ENCODE measurements around the gene PRRX1.

DNA sequence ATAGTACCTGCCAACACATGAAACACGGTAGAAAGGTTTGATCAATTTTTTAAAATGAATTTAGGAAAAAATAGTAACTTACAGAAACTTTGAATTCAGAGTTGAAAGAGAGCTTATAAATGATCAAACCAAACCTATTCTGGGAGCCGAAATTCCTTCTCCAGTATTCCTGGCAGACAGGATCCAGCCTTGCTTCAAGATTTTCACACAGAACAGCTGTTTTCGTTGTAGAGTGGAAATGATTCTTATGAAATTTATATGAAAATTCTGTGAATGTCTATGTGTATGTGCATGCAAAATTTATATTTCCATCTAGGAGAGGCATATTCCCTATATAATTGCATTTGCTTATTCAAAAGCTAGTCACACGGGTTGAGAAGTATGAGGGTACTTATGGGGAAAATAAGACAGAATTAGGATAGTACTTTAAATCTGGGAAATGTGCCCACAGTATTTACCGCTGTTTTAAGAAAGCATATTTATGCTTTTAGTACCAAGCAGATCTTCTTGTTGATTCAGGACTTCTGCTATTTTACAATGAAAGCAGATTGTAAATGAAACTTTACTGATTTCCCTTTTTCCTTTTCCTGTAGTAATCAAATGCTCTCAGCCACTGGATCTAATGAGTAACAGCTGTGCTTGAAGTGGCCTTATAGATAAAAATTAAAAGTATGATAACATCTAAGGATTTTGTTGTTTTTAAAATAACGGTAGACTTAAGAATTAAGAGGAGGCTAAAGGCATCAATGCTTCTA, 30.4 kb downstream of the PRRX1 start:
- no peak for TF ChIP-seq POLR2A (IDR thresholded peaks at IDR 0.05; ENCODE audit: extremely low read depth, insufficient read length)
- TF ChIP-seq, protein P1, sequence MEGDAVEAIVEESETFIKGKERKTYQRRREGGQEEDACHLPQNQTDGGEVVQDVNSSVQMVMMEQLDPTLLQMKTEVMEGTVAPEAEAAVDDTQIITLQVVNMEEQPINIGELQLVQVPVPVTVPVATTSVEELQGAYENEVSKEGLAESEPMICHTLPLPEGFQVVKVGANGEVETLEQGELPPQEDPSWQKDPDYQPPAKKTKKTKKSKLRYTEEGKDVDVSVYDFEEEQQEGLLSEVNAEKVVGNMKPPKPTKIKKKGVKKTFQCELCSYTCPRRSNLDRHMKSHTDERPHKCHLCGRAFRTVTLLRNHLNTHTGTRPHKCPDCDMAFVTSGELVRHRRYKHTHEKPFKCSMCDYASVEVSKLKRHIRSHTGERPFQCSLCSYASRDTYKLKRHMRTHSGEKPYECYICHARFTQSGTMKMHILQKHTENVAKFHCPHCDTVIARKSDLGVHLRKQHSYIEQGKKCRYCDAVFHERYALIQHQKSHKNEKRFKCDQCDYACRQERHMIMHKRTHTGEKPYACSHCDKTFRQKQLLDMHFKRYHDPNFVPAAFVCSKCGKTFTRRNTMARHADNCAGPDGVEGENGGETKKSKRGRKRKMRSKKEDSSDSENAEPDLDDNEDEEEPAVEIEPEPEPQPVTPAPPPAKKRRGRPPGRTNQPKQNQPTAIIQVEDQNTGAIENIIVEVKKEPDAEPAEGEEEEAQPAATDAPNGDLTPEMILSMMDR (IDR thresholded peaks at IDR 0.05; ENCODE audit: low read depth, low read length), result no peak
- TF ChIP-seq, protein P2, sequence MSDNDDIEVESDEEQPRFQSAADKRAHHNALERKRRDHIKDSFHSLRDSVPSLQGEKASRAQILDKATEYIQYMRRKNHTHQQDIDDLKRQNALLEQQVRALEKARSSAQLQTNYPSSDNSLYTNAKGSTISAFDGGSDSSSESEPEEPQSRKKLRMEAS (IDR thresholded peaks at IDR 0.05; ENCODE audit: low read depth, low read length), result no peak
